Hematopoietic multipotent progenitor cell treated with erythropoietin and hydrocortisone succinate and interleukin-3 and kit ligand, for 6 days (in vitro differentiated cells): ENCODE results near the gene NCBP2.

Experiments
- DNase-seq: peaks from one replicate; pipeline ENCODE4 v3.0.0-alpha.2; 2015

NCBP2 gene

DNA sequence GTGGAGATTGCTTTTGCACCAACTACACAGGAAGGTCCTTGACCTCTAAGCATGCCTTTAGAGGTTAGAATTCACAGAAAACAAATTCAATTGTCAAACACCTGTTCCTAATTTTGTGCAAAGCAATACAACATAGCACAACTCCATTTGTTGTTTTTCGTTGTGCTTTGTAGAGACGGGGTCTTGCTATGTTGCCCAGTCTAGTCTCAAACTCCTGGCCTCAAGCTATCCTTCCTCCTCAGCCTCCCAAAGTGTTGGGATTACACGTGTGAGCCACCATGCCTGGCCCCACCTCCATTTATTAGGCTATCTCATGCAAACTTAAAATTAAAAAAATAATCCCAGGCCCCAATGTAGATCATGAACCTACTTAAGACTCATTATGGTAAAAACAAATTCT lies 6.0 kb downstream of the NCBP2 start:
- no peak for DNase-seq

- DNase-seq, result no peak
Observed at GRCh38 chr3:196932600-196932999, 9.7 kb downstream of the NCBP2 start.

DNA sequence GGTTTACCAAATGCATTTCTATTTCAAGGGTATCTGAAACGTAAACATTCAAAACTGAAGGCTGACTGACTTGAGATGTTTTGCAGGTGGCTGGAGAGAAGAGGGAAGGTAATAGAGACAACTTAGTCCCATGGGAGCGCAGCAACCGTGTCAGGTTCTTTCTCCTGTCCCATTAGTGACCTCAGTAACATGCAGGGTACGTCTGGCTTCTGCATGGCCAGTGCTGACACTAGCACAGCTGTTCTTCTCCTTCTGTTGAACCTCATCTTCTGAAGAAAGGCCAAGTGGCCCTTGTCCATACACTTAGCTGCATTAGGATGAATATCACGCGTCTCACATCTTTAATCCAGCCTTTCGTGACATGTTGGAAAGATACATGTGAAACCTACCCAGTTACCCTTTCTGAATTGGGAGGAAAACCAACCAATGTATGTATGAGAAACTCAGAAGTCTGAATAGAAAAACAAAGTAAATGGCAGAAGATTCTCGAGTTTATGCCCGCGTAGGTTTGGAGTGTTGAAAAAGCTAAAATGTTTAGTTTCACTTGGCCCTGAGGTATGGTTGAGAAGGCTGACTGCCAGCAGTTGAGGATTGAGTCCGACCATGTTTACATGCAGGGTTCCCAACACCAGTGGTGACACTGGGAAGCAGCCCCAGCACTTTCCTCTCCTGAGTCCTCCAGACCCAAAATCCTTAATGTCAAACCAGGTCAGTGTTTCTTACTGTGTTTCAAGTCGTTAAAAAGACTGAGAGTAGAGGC lies 10.3 kb downstream of the NCBP2 start:
- DNase-seq, result no peak

GRCh38 chr3:196931157-196931556 lies 11.2 kb downstream of the NCBP2 start:
- DNase-seq, result no peak

DNA sequence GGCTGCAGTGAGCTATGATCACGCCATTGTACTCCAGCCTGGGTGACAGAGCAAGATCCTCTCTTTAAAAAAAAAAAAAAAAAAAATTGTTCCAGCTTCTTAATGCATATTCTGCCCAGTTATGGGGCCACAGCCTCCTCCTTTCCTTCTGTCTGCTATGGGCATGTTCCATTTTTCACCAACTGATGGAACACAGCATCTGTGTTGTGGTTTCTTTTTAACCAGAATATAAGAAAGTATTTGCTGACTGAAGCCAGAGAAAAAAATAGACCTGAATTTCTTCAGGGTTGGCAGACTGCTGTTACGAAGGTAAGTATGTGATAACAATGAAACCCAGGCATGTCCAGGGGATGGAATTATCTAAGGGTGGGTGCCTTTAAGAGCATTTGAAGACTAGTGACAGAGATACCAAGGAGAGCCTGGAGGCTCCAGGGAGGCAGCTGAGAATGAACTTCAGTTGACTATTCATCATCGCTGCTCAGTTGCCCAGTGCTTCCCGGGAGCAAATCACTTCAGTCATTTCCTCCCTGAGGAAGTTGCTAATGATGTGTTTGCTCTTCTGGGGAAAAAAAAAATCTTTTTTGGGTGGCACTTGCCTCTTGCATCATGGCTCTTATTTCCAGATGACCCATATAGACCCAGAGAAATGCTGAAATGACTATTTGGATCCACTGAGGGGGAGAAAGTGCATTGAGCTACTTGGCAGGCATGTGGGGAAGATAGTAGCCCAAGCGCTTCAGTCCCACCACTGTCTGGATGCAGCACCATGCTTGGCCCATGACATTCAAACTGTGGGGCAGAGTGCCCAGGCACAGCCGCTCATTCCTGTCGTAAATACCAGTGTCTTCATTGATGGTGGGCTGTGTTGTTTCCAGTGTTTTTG lies 14.5 kb downstream of the NCBP2 start:
- DNase-seq, result no peak

- peak; percentile 31 for DNase-seq
Observed at GRCh38 chr3:196920733-196921132, 21.6 kb downstream of the NCBP2 start.

DNA sequence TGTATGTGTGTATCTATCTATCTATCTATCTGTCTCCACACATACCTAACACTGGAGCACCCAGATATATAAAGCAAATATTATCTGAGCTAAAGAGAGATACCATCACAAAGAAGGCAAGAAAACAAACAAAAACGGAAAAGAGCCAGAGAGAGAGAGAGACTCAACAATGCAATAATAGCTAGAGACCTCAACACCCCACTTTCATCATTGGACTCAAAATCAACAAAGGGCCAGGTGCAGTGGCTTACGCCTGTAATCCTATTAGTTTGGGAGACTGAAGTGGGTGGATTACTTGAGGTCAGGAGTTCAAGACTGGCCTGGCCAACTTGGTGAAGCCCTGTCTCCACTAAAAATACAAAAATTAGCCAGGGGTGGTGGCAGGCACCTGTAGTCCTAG lies 23.4 kb downstream of the NCBP2 start:
- DNase-seq, result no peak

DNA sequence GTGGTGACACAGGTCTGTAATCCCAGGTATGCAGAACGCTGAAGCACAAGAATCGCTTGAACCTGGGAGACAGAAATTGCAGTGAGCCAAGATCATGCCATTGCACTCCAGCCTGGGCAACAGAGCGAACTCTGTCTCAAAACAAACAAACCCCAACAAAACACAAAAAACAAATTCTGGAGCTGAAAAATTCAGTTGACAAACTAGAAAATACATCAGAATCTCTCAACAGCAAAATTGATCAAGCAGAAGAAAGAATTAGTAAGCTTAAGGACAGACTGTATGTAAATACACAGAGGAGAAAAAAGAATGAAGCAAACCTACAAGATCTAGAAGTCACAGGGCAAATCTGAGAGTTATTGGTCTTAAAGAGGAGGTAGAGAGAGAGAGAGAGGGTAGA lies 25.3 kb downstream of the NCBP2 start:
- DNase-seq, result no peak

DNA sequence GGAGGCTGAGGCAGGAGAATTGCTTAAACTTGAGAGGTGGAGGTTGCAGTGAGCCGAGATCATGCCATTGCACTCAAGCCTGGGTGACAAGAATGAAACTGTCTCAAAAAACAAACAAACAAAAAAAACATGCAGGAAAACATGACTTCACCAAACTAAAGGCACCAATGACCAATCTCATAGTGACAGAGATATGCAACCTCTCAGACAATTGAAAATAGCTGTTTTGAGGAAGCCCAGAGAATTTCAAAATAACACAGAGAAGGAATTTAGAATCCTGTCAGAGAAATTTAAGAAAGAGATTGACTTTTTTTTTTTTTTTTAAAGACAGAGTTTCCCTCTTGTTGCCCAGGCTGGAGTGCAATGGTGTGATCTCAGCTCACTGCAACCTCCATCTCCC lies 26.1 kb downstream of the NCBP2 start:
- no peak for DNase-seq

DNA sequence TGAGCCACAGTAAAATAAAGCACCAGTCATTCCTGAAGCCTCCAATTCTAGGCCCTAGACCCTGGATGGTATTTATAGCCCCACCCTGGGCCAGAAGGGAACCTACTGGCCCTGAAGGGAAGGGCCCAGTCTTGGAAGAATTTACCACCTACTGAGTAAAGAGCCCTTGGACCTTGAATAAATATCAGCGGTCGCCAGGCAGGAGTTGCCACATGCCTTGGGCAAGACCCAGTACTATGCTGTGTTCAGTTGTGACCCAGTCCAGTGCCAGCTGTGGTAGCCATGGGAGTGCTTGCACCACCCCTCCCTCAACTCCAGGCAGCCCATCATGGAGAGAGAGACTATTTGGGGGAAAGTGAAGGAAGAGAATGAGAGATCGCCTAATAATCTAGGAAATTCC lies 27.0 kb downstream of the NCBP2 start:
- DNase-seq, result no peak

GRCh38 chr3:196914866-196915265 lies 27.5 kb downstream of the NCBP2 start:
- DNase-seq, result no peak

DNA sequence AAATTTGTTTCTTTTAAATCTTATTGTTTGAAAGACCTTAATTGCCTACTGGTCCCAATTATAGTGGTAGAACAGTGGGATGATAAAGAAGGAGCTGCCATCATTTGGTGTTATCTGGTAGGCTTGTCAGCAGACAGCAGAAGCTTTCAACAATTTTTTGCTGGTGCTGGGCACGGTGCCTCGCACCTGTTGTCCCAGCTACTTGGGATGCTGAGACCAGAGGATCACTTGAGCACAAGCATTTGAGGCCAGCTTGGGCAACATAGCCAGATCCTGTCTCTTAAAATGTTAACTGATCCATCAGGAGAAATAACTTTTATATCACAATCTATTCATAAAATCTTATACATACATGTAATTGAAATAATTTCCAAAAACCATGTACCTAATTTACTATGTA lies 38.6 kb downstream of the NCBP2 start:
- DNase-seq, result no peak

GRCh38 chr3:196902296-196902695 lies 40.0 kb downstream of the NCBP2 start:
- DNase-seq, result no peak

GRCh38 chr3:196901768-196902167 lies 40.6 kb downstream of the NCBP2 start:
- DNase-seq, result no peak

GRCh38 chr3:196896229-196896628 lies 46.1 kb downstream of the NCBP2 start:
- peak; percentile 30 for DNase-seq

DNA sequence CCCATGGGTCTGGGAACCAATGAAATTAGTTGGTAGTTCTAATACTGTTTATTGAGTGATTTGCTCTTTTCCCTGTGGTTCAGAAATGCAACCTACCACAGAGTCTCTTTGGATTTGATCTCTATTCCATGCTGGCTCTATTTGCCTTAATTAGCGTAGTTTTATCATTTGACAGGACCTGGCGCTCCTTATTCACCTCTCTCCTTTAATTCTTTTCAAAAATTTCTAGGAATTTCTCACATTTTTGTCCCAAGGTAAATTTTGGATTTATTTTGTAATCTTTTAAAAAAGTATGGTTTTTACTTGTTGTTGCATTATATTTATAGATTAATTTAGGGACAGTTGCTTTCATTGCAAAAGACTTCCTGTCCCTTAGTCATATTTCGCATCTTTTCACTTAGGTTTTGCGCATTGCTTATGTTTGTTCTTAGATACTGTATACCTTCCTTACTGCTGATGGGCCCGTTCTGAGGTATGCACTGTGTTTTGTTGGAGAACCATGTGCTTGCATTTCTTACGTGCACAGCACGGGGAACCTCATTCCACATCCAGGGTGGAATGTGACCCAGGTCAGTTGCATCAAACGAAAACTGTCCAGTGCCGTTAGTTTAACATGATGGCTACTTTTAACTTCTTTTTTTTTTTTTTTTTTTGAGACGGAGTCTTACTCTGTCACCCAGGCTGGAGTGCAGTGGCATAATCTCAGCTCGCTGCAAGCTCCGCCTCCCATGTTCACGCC lies 47.6 kb downstream of the NCBP2 start:
- no peak for DNase-seq

GRCh38 chr3:196889844-196890708 lies 52.3 kb downstream of the NCBP2 start:
- no peak for DNase-seq

DNA sequence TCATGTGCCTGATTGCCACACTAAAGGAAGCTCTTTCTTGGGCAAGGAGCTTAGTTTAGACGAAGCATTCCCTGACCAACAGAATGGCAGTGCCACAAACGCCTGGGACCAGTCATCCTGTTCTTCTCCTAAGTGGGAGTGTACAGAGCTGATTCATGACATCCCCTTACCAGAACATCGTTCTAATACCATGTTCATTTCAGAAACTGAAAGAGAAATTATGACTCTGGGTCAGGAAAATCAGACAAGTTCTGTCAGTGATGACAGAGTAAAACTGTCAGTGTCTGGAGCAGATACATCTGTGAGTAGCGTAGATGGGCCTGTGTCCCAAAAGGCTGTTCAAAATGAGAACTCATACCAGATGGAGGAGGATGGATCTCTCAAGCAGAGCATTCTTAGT lies 56.2 kb downstream of the NCBP2 start:
- no peak for DNase-seq
